HL-60 (cell line): ENCODE data around the gene SNX27.

ENCODE experiments used
- DNase-seq, 2 experiments: peaks; one replicate each; pipeline ENCODE4 v3.0.0-alpha.2; 2010 to 2020; ENCODE audit warnings: low read depth in 1 of 2, low spot score in 1 of 2
- H3K27ac ChIP-seq: fragments of 250-450 bp; sonication (Bioruptor Pico); replicated peaks from 2 replicates; pipeline ENCODE4 v1.5.1; 2020; ENCODE audit warnings: mild to moderate bottlenecking, moderate library complexity
- H3K27me3 ChIP-seq: fragments of 250-450 bp; sonication (Bioruptor Pico); 2 replicates; pipeline ENCODE4 v1.5.1; 2021; ENCODE audit warnings: mild to moderate bottlenecking, moderate library complexity; ENCODE audit not compliant: insufficient read depth, poor library complexity, severe bottlenecking
- H3K4me3 ChIP-seq: replicated peaks from 2 replicates; pipeline ENCODE4 v1.5.1; 2011; ENCODE audit warnings: mild to moderate bottlenecking, control low read depth, low read length; ENCODE audit not compliant: insufficient read depth
- GABPA ChIP-seq: IDR thresholded peaks from 2 replicates; pipeline ENCODE4 v1.6.1; 2012; ENCODE audit warnings: low read depth
- POLR2AphosphoS5 ChIP-seq: IDR thresholded peaks from 2 replicates; pipeline ENCODE4 v1.6.1; 2012; ENCODE audit warnings: low read depth
- SPI1 ChIP-seq: IDR thresholded peaks from 2 replicates; pipeline ENCODE4 v1.6.1; 2012; ENCODE audit warnings: low read depth, mild to moderate bottlenecking, borderline replicate concordance
- TF ChIP-seq, protein P1 (sequence below): IDR thresholded peaks from one replicate; pipeline ENCODE4 v1.5.1; 2011; ENCODE audit warnings: low read length, control low read depth, inconsistent platforms; ENCODE audit not compliant: insufficient read depth
- TF ChIP-seq, protein P2 (sequence below): IDR thresholded peaks from 2 replicates; pipeline ENCODE4 v1.6.1; 2012; ENCODE audit warnings: low read depth; ENCODE audit not compliant: insufficient replicate concordance

Gene SNX27

DNA sequence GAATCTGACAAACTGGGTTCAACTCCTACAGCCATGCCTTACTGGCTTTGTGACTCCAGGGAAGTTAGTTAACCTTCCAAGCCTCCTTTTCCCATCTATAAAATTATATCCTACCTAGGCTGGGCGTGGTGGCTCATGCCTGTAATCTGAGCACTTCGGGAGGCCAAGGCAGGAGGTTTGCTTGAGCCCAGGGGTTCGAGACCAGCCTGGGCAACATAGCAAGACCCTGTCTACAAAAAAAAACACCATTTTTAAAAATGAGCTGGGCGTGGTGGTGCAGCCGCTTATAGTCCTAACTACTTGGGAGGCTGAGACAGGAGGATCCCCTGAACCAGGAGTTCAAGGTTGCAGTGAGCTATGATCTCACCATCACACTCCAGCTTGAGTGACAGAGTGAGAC lies 89.7 kb downstream of the SNX27 start:
- no peak for TF ChIP-seq GABPA
- Histone ChIP-seq H3K27me3 (no peaks in the 10 kb centered on the region), H3K27ac (no peak overlapping the region), H3K4me3 (no peak overlapping the region)
- DNase-seq, result no peak

DNA sequence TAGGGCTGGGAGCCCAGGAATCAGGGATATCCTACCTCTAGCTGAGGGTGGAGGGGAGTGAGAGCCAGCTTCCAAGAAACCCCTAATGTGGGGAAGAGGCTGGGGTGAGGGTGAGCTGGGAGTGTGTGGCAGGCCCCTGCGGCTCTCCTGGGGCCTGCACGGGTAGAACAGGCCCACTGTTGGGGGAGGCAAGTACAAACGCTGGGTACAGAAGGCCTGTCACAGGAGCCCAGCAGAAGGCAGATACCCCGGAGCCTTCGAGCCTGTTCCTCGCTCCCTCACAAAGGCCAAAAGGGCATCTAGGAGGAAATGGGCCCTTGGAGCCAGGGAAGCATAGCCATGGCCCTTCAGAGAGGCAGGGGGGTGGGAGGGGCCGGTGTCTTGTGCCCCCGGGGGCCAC lies 91.1 kb downstream of the SNX27 start:
- H3K4me3 ChIP-seq, result no peak overlapping the region
- no peaks in the 10 kb centered on the region for H3K27me3 ChIP-seq
- TF ChIP-seq, protein P1, sequence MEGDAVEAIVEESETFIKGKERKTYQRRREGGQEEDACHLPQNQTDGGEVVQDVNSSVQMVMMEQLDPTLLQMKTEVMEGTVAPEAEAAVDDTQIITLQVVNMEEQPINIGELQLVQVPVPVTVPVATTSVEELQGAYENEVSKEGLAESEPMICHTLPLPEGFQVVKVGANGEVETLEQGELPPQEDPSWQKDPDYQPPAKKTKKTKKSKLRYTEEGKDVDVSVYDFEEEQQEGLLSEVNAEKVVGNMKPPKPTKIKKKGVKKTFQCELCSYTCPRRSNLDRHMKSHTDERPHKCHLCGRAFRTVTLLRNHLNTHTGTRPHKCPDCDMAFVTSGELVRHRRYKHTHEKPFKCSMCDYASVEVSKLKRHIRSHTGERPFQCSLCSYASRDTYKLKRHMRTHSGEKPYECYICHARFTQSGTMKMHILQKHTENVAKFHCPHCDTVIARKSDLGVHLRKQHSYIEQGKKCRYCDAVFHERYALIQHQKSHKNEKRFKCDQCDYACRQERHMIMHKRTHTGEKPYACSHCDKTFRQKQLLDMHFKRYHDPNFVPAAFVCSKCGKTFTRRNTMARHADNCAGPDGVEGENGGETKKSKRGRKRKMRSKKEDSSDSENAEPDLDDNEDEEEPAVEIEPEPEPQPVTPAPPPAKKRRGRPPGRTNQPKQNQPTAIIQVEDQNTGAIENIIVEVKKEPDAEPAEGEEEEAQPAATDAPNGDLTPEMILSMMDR, result no peak
- TF ChIP-seq SPI1 (no peak), POLR2AphosphoS5 (no peak), GABPA (no peak)
- TF ChIP-seq, protein P2, sequence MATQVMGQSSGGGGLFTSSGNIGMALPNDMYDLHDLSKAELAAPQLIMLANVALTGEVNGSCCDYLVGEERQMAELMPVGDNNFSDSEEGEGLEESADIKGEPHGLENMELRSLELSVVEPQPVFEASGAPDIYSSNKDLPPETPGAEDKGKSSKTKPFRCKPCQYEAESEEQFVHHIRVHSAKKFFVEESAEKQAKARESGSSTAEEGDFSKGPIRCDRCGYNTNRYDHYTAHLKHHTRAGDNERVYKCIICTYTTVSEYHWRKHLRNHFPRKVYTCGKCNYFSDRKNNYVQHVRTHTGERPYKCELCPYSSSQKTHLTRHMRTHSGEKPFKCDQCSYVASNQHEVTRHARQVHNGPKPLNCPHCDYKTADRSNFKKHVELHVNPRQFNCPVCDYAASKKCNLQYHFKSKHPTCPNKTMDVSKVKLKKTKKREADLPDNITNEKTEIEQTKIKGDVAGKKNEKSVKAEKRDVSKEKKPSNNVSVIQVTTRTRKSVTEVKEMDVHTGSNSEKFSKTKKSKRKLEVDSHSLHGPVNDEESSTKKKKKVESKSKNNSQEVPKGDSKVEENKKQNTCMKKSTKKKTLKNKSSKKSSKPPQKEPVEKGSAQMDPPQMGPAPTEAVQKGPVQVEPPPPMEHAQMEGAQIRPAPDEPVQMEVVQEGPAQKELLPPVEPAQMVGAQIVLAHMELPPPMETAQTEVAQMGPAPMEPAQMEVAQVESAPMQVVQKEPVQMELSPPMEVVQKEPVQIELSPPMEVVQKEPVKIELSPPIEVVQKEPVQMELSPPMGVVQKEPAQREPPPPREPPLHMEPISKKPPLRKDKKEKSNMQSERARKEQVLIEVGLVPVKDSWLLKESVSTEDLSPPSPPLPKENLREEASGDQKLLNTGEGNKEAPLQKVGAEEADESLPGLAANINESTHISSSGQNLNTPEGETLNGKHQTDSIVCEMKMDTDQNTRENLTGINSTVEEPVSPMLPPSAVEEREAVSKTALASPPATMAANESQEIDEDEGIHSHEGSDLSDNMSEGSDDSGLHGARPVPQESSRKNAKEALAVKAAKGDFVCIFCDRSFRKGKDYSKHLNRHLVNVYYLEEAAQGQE, result no peak
- no peak for DNase-seq
- no peak overlapping the region for H3K27ac ChIP-seq

DNA sequence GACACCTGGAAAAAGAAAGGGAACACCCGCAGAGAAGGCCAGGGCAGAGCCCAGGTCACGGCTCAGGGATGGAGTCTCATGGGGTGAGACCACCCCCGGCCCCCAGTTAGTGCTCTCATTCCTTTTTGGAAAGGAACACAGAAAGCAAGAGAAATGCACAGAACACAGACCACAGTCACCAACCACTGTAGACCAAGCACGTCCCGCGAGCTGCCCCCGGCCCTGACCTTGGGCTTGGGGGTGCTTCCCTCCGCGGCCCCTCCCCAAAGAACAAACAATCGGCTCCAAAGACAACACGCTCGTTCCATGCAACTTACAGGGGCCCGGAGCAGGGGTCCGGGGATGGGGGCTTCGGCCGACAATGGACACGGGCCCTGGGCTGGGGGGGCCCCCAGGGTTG lies 92.0 kb downstream of the SNX27 start:
- no peak for DNase-seq
- Histone ChIP-seq H3K27ac (no peak overlapping the region), H3K4me3 (no peak overlapping the region), H3K27me3 (no peaks in the 10 kb centered on the region)
- TF ChIP-seq SPI1, result no peak
- TF ChIP-seq GABPA, result no peak
- TF ChIP-seq POLR2AphosphoS5, result no peak
- TF ChIP-seq, protein P1, result no peak
- TF ChIP-seq, protein P2, result no peak

DNA sequence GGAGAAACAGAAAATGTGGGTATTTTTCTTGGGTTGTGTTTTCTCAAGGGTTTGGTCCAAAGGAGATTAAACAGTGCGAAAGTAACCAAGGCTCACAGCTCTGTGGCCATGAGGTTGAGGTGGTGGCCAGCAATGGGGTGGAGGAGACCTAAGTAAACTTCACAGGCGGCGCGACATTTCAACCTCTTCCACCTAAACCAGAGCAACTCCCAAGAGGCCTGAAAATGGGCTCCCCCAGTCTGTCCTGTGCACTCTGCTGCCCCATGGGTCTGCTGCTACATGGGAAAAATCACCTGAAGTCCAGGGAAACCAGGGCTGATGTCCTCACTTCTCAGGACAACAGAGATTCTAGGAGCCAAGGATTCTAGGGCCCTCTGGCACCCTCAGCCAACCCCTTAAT lies 92.4 kb downstream of the SNX27 start:
- Histone ChIP-seq H3K4me3 (no peak overlapping the region), H3K27me3 (no peaks in the 10 kb centered on the region), H3K27ac (no peak overlapping the region)
- no peak for DNase-seq
- no peak for TF ChIP-seq GABPA
- TF ChIP-seq, protein P1, result no peak
- no peak for TF ChIP-seq POLR2AphosphoS5
- no peak for TF ChIP-seq SPI1
- TF ChIP-seq, protein P2, result no peak
